ENCODE results near the gene BAIAP2L1.

GRCh38 chr7:98288064-98288823 lies 112.6 kb downstream of the BAIAP2L1 start:
- no peak for TF ChIP-seq EZH2 (IDR thresholded peaks at IDR 0.05; ENCODE audit: insufficient read depth, poor library complexity, severe bottlenecking)
- no peak for TF ChIP-seq EZH2phosphoT487 (IDR thresholded peaks at IDR 0.05; ENCODE audit: insufficient read depth, low read depth)

Measured in GM23248 (cell line).